B cell (primary cell): ENCODE data around the gene USP49. TPM values are rescaled to one million over a fixed set of nuclear protein-coding genes. Genes with fewer than 3 reads are reported as not detected.

ENCODE experiments used
- ATAC-seq: fragments of 200-7000 bp; cut with Tn5 transposase; one replicate; pipeline ENCODE4 v1.10.0; 2021; ENCODE audit warnings: low read depth, mild to moderate bottlenecking, moderate number of reproducible peaks, moderate library complexity
- CTCF ChIA-PET: fragments of 350-600 bp; sonication (Branson Sonifier 250); formaldehyde crosslinking; loops from one replicate; lab custom pipeline; 2021; ENCODE audit warnings: antibody characterized with exemption, inconsistent platforms; lab: Charles Lee
- POLR2A ChIA-PET: fragments of 350-600 bp; sonication (Branson Sonifier 250); formaldehyde crosslinking; loops from one replicate; lab custom pipeline; 2021; ENCODE audit warnings: antibody characterized with exemption; lab: Charles Lee
- DNase-seq: peaks from one replicate; pipeline ENCODE4 v3.0.0; 2013
- H2AFZ ChIP-seq: 2 replicates; pipeline ENCODE4 v1.6.1; 2012; ENCODE audit warnings: mild to moderate bottlenecking, low read depth, low read length; ENCODE audit not compliant: insufficient read depth, poor library complexity, severe bottlenecking
- H3K27ac ChIP-seq, 2 donors: 1 replicate in 1 of 2; 2 replicates in 1 of 2; pipeline ENCODE4 v1.5.1; 2012 to 2013; ENCODE audit warnings: low read length in 2 of 2, mild to moderate bottlenecking in 2 of 2, moderate library complexity in 1 of 2
- H3K27me3 ChIP-seq, 4 experiments: fragments of 200-600 bp in 1 of 4; sonication (generic) in 1 of 4; replicated peaks in 1 of 4; 1 replicate in 2 of 4; 2 replicates in 2 of 4; pipeline versions ENCODE4 v1.6.1 to v1.7.0; 2013 to 2016; ENCODE audit warnings: low read length in 3 of 4, mild to moderate bottlenecking in 2 of 4, mixed read lengths in 1 of 4, moderate library complexity in 1 of 4; ENCODE audit not compliant: insufficient read depth in 4 of 4, control insufficient read depth in 3 of 4; ENCODE audit errors: control extremely low read depth in 1 of 4
- H3K36me3 ChIP-seq, 2 experiments: replicated peaks in 1 of 2; 1 replicate in 1 of 2; 2 replicates in 1 of 2; pipeline versions ENCODE4 v1.6.1 to v1.7.1; 2013; ENCODE audit warnings: low read length in 1 of 2; ENCODE audit not compliant: insufficient read depth in 2 of 2, control insufficient read depth in 1 of 2; ENCODE audit errors: control extremely low read depth in 1 of 2, extremely low read depth in 1 of 2
- H3K4me1 ChIP-seq, 2 donors: fragments of 200-600 bp in 1 of 2; sonication (generic) in 1 of 2; 1 replicate in 1 of 2; 2 replicates in 1 of 2; pipeline versions ENCODE4 v1.5.1 to v1.6.1; 2013 to 2017; ENCODE audit warnings: low read length in 2 of 2; ENCODE audit not compliant: control insufficient read depth in 2 of 2, insufficient read depth in 2 of 2
- H3K4me2 ChIP-seq: replicated peaks from 2 replicates; pipeline ENCODE3; 2012; ENCODE audit warnings: mild to moderate bottlenecking, low read depth, low read length; ENCODE audit not compliant: poor library complexity, severe bottlenecking
- H3K4me3 ChIP-seq, 5 experiments: fragments of 200-600 bp in 1 of 5; sonication (generic) in 1 of 5; 1 replicate in 3 of 5; 2 replicates in 2 of 5; pipeline versions ENCODE4 v1.5.1 to v1.7.0; 2011 to 2016; ENCODE audit warnings: low read length in 4 of 5, mild to moderate bottlenecking in 4 of 5, low read depth in 2 of 5, control low read depth in 1 of 5, moderate library complexity in 1 of 5; ENCODE audit not compliant: insufficient read depth in 1 of 5; ENCODE audit errors: control extremely low read depth in 1 of 5, extremely low read depth in 1 of 5
- H3K79me2 ChIP-seq: fragments of 200-600 bp; sonication (generic); one replicate; pipeline ENCODE4 v1.6.0; 2016; ENCODE audit warnings: low read length; ENCODE audit not compliant: control insufficient read depth, insufficient read depth
- H3K9ac ChIP-seq: fragments of 200-600 bp; sonication (generic); 2 replicates; pipeline ENCODE4 v1.6.1; 2017; ENCODE audit warnings: mild to moderate bottlenecking, low read length, moderate library complexity
- H3K9me3 ChIP-seq, 3 donors: one replicate each; pipeline versions ENCODE4 v1.6.1 to v1.7.1; 2013; ENCODE audit warnings: low read length in 2 of 3; ENCODE audit not compliant: control insufficient read depth in 2 of 3, insufficient read depth in 1 of 3; ENCODE audit errors: control extremely low read depth in 1 of 3
- H4K20me1 ChIP-seq: 2 replicates; pipeline ENCODE4 v1.6.0; 2012; ENCODE audit warnings: mild to moderate bottlenecking, low read length; ENCODE audit not compliant: insufficient read depth, control insufficient read depth, poor library complexity, severe bottlenecking
- H3K27ac Mint-ChIP-seq: one replicate; pipeline ENCODE4 v1.8.0; 2021; ENCODE audit warnings: mixed read lengths
- H3K27me3 Mint-ChIP-seq: one replicate; pipeline ENCODE4 v1.8.0; 2021; ENCODE audit warnings: mixed read lengths
- H3K4me1 Mint-ChIP-seq: one replicate; pipeline ENCODE4 v1.8.0; 2021; ENCODE audit warnings: mixed read lengths
- H3K4me3 Mint-ChIP-seq: one replicate; pipeline ENCODE4 v1.8.0; 2021; ENCODE audit warnings: mixed read lengths
- H3K9me3 Mint-ChIP-seq: one replicate; pipeline ENCODE4 v1.8.0; 2022; ENCODE audit warnings: mixed read lengths; ENCODE audit not compliant: insufficient read depth
- CTCF ChIP-seq: fragments of 200-600 bp; IDR thresholded peaks from one replicate; pipeline ENCODE4 v1.8.0; 2022; ENCODE audit warnings: antibody characterized with exemption, mild to moderate bottlenecking
- EZH2 ChIP-seq: IDR thresholded peaks from 2 replicates; pipeline ENCODE4 v1.6.1; 2012; ENCODE audit warnings: borderline replicate concordance, low read depth, mild to moderate bottlenecking, moderate library complexity, low read length; ENCODE audit not compliant: insufficient read depth, poor library complexity, severe bottlenecking
- WGBS: methylation state at CpG from one replicate; pipeline ENCODE4 v1.1.5; 2013; ENCODE audit warnings: missing lambda C conversion rate; ENCODE audit not compliant: insufficient coverage; 5-methylcytosine and 5-hydroxymethylcytosine counted together
- intact Hi-C: fragments of 100-400 bp; cut with micrococcal nuclease; formaldehyde crosslinking; loops from one replicate; pipeline ENCODE4 v1.10.0; 2022
- polyA plus RNA-seq: library from polyadenylated mRNA; depleted of rRNA; stranded (reverse); fragments of >200 nt; gene quantifications from 2 replicates; pipeline ENCODE4 v1.2.3, GENCODE V29; 2012
- total RNA-seq, 2 donors: library from RNA; stranded (reverse); fragments of 120-200 nt in 1 of 2; gene quantifications; 1 replicate in 1 of 2; 2 replicates in 1 of 2; pipeline versions ENCODE4 v1.2.3 to v1.2.4, GENCODE V29; 2013 to 2022

Gene USP49
- total and polyA plus RNA-seq, 2 donors (not counting 1 experiment from before 2014, with no cell fraction given) = 2.6 to 9.9 TPM

GRCh38 chr6:41756354-41756753 lies 138.8 kb downstream of the USP49 start:
- CTCF ChIA-PET = no interaction called here
- TF ChIP-seq EZH2 (no peak), CTCF (no peak)
- Mint-ChIP-seq H3K27me3 (no peaks in the 10 kb centered on the region), H3K4me3 (no peak overlapping the region), H3K27ac (no peak overlapping the region), H3K9me3 (no peaks in the 10 kb centered on the region), H3K4me1 (no peaks in the 10 kb centered on the region)
- no peak for DNase-seq
- intact Hi-C loops = no loop called here
- Histone ChIP-seq H4K20me1 (no peaks in the 10 kb centered on the region), H3K79me2 (no peaks in the 10 kb centered on the region), H3K27ac (no peak overlapping the region), H3K36me3 (no peaks in the 10 kb centered on the region), H3K4me1 (no peaks in the 10 kb centered on the region), H3K9ac (no peak overlapping the region), H3K27me3 (no peaks in the 10 kb centered on the region), H3K4me3 (no peak overlapping the region), H3K9me3 (no peaks in the 10 kb centered on the region), H2AFZ (no peak overlapping the region), H3K4me2 (no peak overlapping the region)
- WGBS = 19% methylated on average over 13 of the region's 13 CpGs
- no peak for ATAC-seq
- POLR2A ChIA-PET = no interaction called here

GRCh38 chr6:41755895-41756294 lies 139.3 kb downstream of the USP49 start:
- Histone ChIP-seq H3K4me1 (no peaks in the 10 kb centered on the region), H3K4me2 (no peak overlapping the region), H3K4me3 (no peak overlapping the region), H3K27me3 (no peaks in the 10 kb centered on the region), H3K9me3 (no peaks in the 10 kb centered on the region), H3K36me3 (no peaks in the 10 kb centered on the region), H3K79me2 (no peaks in the 10 kb centered on the region), H2AFZ (no peak overlapping the region), H3K9ac (no peak overlapping the region), H3K27ac (no peak overlapping the region), H4K20me1 (no peaks in the 10 kb centered on the region)
- intact Hi-C loops = no loop called here
- Mint-ChIP-seq H3K27me3 (no peaks in the 10 kb centered on the region), H3K4me1 (no peaks in the 10 kb centered on the region), H3K4me3 (no peak overlapping the region), H3K9me3 (no peaks in the 10 kb centered on the region), H3K27ac (no peak overlapping the region)
- no peak for DNase-seq
- ChIA-PET CTCF (no interaction called here), POLR2A (no interaction called here)
- 96% methylated on average over 4 of the region's 4 CpGs for WGBS
- TF ChIP-seq EZH2 (no peak), CTCF (no peak)
- ATAC-seq = no peak
